ENCODE results near the gene GSAP.

DNA sequence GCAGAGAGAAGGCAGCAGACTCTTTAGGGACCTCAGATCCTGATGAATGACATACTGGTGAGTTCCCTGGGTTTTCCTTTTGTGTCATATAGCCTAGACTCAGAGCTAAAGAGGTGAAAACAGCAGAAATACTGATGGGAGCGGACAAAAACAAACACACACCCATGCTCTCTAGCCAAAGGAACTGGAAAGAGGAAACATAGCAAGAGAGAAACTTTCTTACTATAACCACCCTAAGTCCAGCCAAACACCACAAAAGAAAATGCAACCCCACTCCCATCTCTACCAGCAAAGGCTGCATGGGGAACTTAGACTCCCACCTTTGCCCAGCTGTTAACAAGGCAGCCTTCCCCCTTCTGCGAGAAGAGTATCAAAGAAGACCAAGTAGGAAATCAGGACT, 16.3 kb downstream of the GSAP start:
- TF ChIP-seq, protein P1, sequence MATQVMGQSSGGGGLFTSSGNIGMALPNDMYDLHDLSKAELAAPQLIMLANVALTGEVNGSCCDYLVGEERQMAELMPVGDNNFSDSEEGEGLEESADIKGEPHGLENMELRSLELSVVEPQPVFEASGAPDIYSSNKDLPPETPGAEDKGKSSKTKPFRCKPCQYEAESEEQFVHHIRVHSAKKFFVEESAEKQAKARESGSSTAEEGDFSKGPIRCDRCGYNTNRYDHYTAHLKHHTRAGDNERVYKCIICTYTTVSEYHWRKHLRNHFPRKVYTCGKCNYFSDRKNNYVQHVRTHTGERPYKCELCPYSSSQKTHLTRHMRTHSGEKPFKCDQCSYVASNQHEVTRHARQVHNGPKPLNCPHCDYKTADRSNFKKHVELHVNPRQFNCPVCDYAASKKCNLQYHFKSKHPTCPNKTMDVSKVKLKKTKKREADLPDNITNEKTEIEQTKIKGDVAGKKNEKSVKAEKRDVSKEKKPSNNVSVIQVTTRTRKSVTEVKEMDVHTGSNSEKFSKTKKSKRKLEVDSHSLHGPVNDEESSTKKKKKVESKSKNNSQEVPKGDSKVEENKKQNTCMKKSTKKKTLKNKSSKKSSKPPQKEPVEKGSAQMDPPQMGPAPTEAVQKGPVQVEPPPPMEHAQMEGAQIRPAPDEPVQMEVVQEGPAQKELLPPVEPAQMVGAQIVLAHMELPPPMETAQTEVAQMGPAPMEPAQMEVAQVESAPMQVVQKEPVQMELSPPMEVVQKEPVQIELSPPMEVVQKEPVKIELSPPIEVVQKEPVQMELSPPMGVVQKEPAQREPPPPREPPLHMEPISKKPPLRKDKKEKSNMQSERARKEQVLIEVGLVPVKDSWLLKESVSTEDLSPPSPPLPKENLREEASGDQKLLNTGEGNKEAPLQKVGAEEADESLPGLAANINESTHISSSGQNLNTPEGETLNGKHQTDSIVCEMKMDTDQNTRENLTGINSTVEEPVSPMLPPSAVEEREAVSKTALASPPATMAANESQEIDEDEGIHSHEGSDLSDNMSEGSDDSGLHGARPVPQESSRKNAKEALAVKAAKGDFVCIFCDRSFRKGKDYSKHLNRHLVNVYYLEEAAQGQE (IDR thresholded peaks at IDR 0.05; ENCODE audit: borderline replicate concordance) = no peak
- TF ChIP-seq, protein P2, sequence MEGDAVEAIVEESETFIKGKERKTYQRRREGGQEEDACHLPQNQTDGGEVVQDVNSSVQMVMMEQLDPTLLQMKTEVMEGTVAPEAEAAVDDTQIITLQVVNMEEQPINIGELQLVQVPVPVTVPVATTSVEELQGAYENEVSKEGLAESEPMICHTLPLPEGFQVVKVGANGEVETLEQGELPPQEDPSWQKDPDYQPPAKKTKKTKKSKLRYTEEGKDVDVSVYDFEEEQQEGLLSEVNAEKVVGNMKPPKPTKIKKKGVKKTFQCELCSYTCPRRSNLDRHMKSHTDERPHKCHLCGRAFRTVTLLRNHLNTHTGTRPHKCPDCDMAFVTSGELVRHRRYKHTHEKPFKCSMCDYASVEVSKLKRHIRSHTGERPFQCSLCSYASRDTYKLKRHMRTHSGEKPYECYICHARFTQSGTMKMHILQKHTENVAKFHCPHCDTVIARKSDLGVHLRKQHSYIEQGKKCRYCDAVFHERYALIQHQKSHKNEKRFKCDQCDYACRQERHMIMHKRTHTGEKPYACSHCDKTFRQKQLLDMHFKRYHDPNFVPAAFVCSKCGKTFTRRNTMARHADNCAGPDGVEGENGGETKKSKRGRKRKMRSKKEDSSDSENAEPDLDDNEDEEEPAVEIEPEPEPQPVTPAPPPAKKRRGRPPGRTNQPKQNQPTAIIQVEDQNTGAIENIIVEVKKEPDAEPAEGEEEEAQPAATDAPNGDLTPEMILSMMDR (IDR thresholded peaks at IDR 0.05; ENCODE audit: poor library complexity, severe bottlenecking) = no peak
- no peak for TF ChIP-seq MXI1 (conservative IDR thresholded peaks at IDR 0.05; ENCODE audit: poor library complexity, severe bottlenecking)
